Fibroblast of lung (primary cell): ENCODE measurements around the gene FTCDNL1.

Source experiments
- CTCF ChIP-seq, 2 donors: IDR thresholded peaks in 1 of 2; conservative IDR thresholded peaks in 1 of 2; 1 replicate in 1 of 2; 2 replicates in 1 of 2; pipeline ENCODE4 v1.5.1; 2011 to 2012; ENCODE audit warnings: low read length in 2 of 2, control low read depth in 1 of 2, inconsistent platforms in 1 of 2, low read depth in 1 of 2, mild to moderate bottlenecking in 1 of 2
- EZH2 ChIP-seq: IDR thresholded peaks from 2 replicates; pipeline ENCODE4 v1.5.1; 2012; ENCODE audit warnings: low read length, control low read depth, mild to moderate bottlenecking; ENCODE audit errors: missing control alignments

GRCh38 chr2:199727306-199727705 is 123.7 kb downstream of the FTCDNL1 start:
- no peak for TF ChIP-seq EZH2
- TF ChIP-seq CTCF (conservative IDR thresholded peaks at IDR 0.05 in 1 of 2, IDR thresholded peaks at IDR 0.05 in 1 of 2; ENCODE audit: low read depth in 1 of 2, low read length in 2 of 2), result no peak
